Activated CD8-positive, alpha-beta memory T cell treated with anti-CD3 and anti-CD28 coated beads, Interleukin-2, amount 50 U/mL, for 1 hour (primary cell): Measurements from ENCODE around the gene ARHGAP10.

Source experiments
- DNase-seq: peaks from one replicate; pipeline ENCODE4 v3.0.0-alpha.2; 2020; ENCODE audit errors: extremely low read depth

The ARHGAP10 gene

DNA sequence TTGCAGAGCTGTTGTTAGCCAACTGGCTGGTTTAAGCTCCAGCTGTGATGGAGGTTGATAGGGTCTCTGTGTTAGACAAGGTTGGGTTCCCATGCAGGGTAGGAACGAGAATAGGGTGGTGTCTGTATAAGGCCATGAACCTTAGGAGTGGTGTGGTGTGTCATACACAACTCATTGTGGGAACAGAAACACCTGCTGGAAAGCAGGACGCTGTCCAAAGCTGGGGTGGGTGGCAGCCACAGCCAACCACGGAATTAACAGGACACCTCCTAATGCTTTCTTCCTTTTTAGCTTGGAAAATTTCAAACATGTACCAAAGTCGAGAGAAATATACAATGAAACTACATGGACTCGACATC, 94.4 kb downstream of the ARHGAP10 start:
- DNase-seq = no peak

DNA sequence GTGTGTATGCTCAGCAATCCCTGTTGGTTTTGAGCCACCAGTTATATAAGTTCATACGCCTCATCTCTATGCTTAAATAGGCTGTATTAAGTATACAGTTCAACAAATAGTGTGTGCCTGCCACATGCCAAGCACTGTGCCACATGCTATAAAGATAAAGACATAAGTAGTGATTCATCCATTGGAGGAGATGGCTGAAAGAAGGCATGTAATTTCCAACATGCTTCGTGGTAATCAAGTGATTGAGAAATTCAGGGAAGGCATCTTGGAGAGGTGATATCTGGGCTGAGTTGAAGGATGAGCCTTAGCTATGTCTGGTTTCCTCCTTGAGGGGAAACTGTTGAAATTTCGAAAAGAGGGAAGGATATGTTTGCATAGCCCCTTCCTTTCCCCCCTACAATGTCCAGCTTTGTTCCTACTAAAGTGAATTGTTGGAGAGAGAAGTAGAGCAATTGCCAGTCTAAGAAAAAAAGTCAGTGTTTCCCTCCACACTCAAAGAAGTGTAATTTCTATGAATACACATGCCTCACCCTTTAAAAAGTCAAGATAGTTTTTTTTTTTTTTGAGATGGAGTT, 96.5 kb downstream of the ARHGAP10 start:
- no peak for DNase-seq

DNA sequence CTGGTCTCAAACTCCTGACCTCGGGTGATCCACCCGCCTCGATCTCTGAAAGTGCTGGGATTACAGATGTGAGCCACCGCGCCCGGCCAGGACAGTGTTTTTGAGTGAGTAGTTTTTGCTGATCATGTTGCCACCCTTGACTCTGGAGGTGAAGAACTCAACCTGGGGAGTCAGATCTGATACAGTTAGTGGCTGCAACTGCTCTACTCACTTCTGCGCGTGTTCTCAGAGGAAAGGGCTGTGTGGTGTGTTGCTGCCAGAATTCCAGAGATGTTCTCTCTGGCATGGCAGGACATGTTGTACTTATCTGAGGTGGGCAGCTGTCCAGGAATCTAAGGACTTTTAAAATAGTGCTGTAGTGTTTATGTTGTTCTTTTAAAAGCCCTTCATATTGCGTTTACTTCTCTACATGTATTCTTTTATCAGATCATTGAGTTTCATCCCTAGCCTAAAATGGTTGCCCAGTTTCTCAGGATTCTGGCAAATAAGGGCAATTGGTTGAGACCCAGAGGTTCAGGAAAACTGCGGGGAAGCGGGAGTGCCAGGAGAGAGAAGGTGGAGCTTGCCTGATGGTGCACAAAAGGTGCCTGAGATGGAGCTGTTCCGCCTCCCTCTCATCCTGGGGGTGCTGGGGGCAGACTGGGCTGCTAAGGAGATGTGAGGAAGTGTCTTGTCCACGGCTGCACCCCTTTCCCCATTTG, 97.7 kb downstream of the ARHGAP10 start:
- DNase-seq = no peak

DNA sequence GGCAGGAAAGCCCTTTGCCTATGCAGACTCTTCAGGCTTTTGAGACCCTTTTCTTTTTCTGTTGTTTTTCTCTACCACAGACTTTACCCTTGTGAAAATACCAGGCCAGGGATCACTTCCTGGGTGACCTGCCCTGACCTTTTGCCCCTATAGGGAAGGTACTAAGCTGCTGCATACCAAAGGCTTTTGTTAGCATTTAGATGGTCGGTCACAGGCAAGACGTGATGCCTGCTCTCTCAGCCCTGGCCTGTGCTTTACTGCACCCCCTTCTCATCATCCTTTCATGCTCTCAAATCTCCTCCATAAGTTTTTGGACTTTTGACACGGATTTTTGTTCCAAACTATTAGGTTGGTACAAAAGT, 98.2 kb downstream of the ARHGAP10 start:
- no peak for DNase-seq

DNA sequence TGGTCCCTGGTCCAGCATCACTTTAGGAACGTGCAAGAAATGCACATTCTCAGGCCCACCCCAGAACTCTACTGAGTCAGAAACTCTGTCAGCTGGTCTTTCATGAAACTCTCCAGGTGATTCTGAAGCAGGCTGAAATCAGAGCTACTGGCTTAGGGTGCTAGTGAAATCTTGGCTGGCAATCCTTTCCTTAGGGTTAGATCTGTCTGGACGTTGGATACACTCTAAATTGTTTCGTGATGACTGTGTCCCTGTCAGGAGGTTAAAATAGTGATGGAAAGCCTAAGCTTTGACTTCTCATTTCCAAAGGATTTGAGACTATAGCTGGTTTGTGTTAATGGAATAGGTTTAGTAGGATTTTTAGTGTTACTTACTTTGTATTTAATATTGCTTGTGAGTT, 99.1 kb downstream of the ARHGAP10 start:
- no peak for DNase-seq

DNA sequence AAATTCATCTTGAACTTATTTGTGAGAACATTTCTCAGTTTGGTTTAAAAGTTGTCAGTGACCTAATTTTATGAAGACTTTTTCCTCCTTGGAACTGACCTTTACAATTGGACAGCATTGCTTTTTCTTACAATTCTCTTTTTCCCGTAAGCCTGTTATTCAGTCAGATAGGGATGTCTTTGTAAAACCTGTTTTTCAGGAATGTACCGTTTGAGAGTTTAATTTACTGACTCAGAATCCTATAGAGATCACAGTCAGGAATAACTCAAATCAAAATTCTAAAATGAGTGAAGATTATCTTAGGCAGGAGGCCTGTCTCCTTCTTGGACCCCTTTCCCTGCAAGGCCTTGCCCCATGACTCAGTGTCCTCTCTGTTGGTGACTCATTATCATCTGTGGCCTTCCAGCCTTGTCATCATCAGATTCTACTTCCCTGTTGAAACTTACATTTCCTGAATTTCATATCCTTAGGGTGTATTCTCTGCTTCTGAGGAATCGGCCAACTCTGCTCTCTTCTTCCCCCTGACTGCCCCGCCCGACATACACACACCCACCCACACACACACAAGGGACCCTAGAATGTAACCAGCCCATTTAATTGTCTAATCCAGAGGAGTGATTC, 99.8 kb downstream of the ARHGAP10 start:
- DNase-seq = no peak

DNA sequence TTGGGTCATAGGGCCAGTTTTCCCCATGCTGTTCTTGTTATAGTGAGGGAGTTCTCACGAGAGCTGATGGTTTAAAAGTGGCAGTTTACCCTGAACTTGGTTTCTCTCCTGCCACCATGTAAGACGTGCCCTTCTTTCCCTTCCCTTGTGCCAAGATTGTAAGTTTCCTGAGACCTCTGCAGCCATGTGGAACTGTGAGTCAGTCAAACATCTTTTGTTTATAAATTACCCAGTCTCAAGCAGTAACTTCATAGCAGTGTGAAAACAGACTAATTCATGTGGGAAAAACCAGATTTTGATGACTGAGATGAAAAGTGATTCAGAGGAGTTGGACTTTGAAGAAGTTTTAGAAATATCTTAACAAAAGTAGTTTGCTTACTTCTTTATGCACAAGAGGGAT, 101.4 kb downstream of the ARHGAP10 start:
- no peak for DNase-seq

DNA sequence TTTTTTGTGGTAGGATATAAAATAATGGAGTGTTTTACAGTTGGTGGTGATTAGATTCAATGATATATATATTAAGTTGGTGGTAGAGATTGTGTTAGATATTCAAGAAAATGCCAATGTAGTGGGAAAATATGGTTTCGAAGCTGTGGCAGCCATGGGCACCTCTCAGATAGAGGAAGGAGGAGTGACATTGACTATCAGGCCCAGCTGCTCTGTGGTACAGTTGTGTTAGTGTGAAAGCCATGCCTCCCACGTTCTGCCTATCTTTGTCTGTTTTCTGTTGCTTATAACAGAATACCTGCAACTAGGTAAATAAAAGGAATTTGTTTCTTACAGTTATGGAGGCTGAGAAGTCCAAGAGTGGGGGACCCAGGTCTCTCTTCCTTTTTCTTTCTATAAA, 101.9 kb downstream of the ARHGAP10 start:
- DNase-seq = no peak

DNA sequence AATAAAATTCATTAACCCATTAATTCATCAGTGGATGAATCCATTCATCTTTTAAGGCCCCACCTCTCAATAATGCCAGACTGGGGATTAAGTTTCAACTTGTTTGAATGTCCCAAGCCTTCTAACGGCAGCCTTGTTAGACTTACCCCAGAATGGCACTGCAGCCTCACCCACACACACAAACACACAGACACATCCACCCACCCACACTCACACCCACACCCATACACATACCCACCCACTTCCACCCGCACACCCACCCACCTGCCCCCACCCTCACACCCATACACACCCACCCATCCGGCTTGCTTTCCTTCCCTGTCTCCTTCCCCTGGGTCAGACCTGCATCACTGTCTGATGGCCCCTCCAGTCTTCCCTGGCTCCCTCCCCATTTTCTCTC, 102.6 kb downstream of the ARHGAP10 start:
- DNase-seq = no peak

DNA sequence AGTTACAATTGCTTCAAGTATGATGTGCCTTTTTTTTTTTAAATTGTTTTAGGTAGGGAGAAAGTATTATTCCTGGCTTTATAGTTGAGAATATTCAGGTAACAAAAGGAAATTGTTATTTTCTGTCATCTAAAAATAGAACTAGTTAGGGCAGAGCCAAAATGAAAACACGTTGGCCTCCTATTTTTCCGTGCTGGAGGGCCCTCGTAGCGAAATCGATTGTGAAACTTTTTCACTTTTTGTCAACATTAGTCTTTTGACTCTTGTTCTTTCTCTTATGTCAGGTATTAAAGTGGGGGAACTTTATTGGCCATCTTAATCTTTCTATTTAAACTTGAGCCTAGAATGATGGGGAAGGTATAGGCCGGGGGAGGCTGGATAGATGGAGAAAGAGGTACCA, 104.9 kb downstream of the ARHGAP10 start:
- no peak for DNase-seq

DNA sequence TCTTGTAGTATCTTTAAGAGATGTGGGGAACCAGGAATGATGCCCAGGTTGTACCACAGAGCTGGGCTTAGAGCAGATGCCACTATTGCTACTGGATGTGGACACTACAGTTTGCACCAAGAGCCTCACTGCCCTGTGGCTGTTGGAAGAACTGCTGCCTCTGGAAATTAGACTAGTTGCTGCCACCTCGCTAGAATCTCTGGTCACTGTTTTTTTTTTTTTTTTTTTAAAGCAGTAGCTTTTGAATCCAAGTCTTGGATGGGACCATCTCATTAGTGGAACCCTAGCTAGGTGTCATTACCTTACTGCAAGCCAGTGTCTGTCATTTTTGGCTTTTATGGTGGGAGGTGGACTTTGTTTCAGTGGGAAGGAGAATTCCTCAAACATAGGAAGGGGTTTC, 105.5 kb downstream of the ARHGAP10 start:
- no peak for DNase-seq

DNA sequence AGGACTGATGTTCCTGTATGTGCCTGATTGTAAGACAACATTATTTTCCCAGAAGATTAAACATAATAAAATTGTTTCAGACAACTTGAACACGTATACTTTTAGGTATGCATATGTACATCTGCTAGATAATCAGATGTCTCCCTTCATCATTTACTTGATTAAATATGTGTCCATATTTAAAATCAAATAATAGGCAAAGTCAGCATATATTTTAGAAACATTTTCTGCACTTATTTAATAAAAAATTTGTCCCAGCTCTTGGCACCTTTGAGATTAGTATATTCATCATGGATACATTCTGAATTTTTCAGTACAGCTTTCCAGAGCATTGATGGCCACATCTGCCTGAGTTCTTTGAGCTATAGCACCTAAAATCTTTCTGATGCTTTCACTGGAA, 106.0 kb downstream of the ARHGAP10 start:
- no peak for DNase-seq

DNA sequence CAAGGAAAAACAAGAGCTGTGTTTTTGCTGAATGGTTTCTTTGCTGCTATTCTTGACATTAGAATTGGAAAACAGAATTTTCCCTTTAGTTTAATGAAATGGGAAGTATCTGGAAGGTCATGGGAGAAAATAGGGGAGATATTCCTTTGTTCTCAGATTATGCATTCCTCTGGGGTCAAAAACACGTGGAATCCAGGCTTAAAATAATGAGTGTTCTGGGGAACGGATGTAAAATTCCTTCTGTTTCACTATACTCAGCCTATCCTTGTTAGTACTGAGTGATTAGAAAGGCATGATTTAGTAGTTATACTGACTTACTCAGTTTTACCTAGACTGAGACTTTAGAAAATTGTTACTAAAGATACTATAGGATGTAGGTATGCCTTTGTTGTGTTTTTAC, 107.3 kb downstream of the ARHGAP10 start:
- no peak for DNase-seq

DNA sequence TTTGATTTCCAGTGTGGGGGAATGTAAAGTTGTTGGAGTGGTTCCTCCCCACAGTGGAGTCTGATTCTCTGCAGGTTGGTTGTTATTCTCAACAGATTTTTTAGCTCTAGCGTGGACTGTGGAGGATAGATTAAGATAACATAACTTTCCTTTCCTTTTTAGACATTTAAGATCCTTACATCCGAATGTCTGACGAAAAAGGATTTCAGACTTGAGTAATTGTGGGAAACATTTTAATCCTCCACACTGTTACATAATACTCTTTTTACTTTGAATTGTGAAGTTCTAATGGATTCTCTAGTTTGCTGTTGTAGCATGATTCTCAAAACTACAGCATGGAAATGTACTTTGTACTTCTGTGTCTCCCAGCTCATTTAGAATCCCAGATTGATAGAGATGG, 107.8 kb downstream of the ARHGAP10 start:
- DNase-seq = no peak

DNA sequence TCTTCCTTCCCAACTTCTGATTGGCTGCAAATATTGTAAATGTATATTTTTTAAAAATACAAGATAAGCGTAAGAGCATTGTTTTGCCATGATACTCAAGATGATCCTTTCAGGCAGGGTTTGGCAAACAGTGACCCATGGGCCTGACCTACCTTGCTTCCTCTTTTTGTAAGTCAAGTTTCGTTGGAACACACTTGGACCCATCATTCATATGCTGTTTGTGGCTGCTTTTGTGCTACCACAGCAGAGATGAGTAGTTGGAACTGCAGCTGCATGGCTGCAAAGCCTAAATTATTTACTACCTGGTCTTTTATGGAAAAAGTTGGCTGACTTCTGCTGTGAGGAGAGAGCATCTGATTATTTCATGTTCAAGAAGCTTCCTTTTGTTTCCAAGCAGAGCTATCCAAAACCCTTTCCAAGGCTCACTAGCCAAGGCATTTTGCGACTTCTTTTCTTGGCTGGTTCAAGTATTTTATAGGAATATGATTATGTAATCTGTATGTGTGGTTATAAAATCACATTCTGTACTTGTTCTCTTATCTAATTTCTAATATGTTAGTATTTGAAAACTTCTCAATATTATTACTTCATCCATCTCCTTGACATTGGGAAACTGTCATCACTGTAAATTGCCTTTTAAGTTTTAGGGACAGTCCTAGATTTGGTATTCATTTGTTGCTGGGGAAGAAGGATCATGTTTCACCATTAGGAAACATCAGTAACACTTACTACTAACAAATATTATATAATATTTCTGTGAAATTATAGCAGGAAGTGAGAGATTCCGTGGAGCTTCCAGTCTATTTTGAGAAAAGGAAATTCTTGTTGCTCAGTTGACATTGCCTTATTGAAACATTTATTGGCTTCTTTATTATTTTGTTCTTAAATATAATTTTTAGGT, 109.2 kb downstream of the ARHGAP10 start:
- DNase-seq = no peak

DNA sequence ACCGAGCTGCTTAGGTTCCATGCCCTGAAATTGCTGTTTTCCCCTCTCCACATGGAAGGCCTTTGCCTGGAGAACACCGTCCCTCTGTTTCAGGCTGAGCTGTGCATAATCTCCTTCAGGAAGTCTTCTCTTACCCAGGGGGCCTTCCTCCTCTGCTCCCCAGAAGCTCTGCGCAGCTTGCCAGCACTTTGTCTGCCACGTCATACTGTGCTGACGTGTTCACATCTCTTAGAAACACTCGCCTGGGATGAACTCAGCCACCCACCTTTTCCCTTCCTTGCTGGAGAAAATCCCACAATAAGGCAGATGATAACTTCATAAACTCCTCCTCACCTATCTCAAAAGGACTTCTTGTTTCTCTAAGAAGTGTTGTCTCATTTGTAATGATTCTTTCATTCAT, 110.7 kb downstream of the ARHGAP10 start:
- no peak for DNase-seq

DNA sequence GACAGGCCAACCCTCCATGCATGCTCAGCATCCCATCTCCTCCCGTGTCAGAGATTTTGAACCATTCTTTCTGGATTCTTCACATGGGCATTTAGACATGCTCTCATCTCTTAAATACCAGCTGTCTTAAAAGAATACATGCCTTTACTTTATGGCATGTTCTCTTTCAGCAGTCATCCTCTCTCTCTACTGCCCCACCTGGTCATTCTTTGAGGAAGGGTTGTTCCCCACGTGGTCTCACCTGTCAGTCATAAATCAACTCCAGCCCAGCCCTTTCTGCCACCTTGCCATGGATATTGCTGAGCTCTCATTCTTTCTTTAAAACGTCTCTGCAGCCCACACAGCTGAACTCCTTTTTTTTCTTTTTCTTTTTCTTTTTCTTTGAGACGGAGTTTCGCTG, 111.3 kb downstream of the ARHGAP10 start:
- DNase-seq = no peak

DNA sequence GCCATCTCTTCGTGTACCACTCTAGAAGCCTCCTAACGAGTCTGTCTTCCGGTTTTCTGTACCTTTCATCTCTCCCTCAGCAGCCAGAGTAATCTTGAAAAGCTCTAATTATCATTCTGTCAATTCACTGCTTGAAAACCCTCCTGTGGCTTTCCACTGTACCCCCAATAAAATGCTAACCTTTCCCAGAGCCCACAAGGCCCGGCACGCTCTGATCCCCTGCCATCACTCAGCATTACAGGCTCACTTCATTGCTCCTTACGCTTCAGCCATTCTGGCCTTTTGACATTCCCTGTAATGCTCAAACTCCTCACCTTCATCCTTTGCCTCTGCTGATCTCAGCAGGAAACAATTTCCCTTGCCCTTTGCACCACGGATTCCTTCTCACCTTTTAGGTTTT, 112.9 kb downstream of the ARHGAP10 start:
- DNase-seq = no peak

DNA sequence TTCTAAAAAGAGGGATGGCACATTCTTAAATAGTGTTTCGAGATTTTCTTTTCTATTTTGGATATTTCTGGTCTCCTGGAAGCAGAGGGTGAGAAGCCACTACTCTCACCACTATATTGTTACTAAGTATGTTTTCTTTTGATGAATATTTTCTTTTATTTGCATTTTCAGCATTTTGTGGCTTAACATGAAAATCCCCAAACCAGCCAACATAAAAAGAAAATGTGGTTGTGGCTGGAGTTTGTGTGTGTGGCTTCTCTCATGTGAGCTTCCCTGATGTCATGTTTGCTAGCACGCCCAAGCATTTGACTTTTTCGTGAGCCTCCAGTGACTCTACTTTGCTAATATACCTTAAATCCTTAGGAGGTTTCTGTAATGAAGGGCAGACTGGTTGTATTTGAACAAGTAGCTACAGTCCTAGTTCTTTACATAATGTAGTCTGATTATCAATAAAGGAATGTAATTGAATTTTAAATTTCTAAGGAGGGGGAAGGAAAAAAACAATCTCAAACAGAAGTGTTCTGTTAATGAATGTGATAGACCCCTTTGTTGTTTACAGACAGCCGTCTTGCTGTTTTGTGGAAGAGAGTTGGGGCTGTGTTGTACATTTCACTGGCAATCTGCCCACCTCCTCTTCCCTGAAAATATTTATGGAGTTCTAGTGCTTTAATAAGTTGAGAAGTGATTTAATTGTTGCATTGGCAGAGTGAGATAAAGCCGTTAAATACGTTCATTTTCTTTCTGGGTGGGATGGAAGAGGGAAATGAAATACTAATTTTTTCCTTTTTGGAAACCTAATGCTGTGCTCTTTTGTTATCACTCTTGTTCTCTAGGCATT, 114.6 kb downstream of the ARHGAP10 start:
- no peak for DNase-seq

DNA sequence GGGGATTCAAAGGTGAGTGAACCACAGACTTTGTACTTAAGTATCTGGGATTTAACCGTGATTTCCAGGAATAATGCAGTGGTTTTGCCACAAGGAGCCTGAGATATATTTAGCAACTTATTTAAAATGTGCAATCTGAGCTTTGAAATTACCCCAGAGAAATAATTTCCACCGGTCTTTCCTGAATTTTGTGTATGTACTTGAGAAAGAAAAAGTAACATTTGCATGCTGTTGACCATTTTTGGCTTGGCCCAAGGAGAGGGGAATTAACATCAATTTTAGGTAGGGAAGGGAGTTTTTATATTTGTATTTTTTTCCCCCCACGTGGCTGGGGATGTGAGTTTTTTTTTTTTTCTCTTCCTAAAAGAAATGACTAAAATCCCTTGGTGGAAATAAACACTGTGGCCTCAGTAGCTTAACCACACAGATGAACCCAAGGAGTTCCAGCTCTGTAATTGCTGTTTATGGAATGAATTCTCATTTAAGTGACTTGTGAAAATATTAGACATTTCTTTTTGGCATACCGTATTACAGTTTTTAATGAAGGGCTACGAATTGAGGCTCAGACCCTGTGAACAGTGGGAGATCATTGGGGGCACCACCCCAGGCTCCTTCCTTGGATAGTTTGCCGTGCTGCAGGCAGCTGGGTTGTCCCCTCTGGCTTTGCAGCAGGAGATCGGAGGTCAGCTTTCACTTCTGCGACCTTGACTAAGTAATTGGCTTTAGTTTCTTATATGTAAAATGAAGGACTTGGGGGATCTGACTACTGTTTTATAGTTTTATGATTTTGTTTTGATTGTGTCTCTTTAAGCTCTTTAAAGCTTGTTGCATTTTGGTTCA, 116.1 kb downstream of the ARHGAP10 start:
- no peak for DNase-seq

DNA sequence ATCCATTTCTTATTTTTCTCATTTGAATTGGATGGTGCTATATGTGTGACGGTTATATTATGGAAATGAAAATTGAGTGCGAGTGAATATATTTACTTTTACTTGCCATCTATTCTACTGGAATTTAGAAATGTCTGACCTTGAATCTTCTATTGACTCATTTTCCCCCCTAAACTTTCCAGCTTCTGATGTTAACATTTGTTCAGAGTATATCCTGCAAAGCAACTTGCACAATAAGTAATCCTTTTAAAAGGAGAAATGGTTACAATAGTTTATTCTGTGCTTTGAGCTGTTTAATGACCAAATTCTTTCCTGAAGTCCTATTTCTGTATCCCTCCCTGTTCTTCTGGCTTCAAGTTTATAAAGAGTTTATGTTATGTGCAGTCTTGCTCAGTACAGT, 116.7 kb downstream of the ARHGAP10 start:
- no peak for DNase-seq
